K562 (cell line): ENCODE data around the gene XPO6. TPM values are rescaled to one million over a fixed set of nuclear protein-coding genes. Genes with fewer than 3 reads are reported as not detected.

Experiments
- ATAC-seq: fragments of 200-7000 bp; cut with Tn5 transposase; 3 replicates; pipeline ENCODE4 v1.9.1; 2020; ENCODE audit warnings: moderate library complexity
- BruUV-seq: library from RNA; stranded (reverse); fragments of 400-500 nt; replicated peaks from 2 replicates; lab custom pipeline; 2021; lab: Mats Ljungman, UMichigan
- CTCF ChIA-PET: fragments of 300-600 bp; formaldehyde crosslinking; extraction: SDS; loops from one replicate; lab custom pipeline; 2021; ENCODE audit warnings: low intra/inter-chr PET ratio; lab: Yijun Ruan, JAX
- POLR2A ChIA-PET: fragments of 300-600, 350-650 bp; sonication (Branson Sonifier 250); formaldehyde crosslinking; extraction: SDS; loops from one replicate; lab custom pipeline; 2021; ENCODE audit warnings: antibody characterized with exemption, inconsistent platforms; lab: Yijun Ruan, JAX
- DNase-seq, 4 experiments: peaks; one replicate each; pipeline versions ENCODE4 v3.0.0 to v3.0.0-alpha.2; 2011 to 2018; ENCODE audit warnings: low spot score in 3 of 4, mixed read lengths in 3 of 4; ENCODE audit errors: extremely low read depth in 1 of 4
- FAIRE-seq: peaks from 2 replicates; lab custom pipeline; 2011; peaks lifted over from hg19 to GRCh38; lab: Jason Lieb, UNC
- H2AFZ ChIP-seq: 2 replicates; pipeline ENCODE4 v1.6.0; 2011; ENCODE audit warnings: low read depth, low read length, control low read depth, inconsistent platforms
- H3K27ac ChIP-seq: fragments of 200-600 bp; 3 replicates; pipeline ENCODE4 v1.8.0; 2011; ENCODE audit warnings: low read depth, mild to moderate bottlenecking, control low read depth, inconsistent platforms, low read length, moderate library complexity, mixed read lengths; ENCODE audit errors: extremely low read depth
- H3K27me3 ChIP-seq, 2 experiments: fragments of 300-600 bp in 1 of 2; 2 replicates in 1 of 2; 3 replicates in 1 of 2; pipeline versions ENCODE4 v1.6.0 to v1.8.0; 2011; ENCODE audit warnings: inconsistent platforms in 2 of 2, low read length in 2 of 2, mild to moderate bottlenecking in 1 of 2, mixed read lengths in 1 of 2, moderate library complexity in 1 of 2; ENCODE audit not compliant: control insufficient read depth in 2 of 2, insufficient read depth in 2 of 2
- H3K36me3 ChIP-seq: fragments of 300-600 bp; 3 replicates; pipeline ENCODE4 v1.8.0; 2011; ENCODE audit warnings: mild to moderate bottlenecking, low read length, inconsistent platforms; ENCODE audit not compliant: control insufficient read depth, insufficient read depth
- H3K4me1 ChIP-seq, 2 experiments: fragments of 200-600 bp in 1 of 2; replicated peaks in 1 of 2; 2 replicates in 1 of 2; 3 replicates in 1 of 2; pipeline versions ENCODE4 v1.5.1 to v1.8.0; 2011; ENCODE audit warnings: inconsistent platforms in 2 of 2, low read length in 2 of 2, mild to moderate bottlenecking in 1 of 2, mixed read lengths in 1 of 2, moderate library complexity in 1 of 2; ENCODE audit not compliant: control insufficient read depth in 2 of 2, insufficient read depth in 2 of 2
- H3K4me2 ChIP-seq: 2 replicates; pipeline ENCODE4 v1.6.1; 2011; ENCODE audit warnings: low read length, control low read depth, inconsistent platforms, mixed read lengths; ENCODE audit not compliant: insufficient read depth
- H3K4me3 ChIP-seq: fragments of 200-600 bp; sonication (generic), shearing (Covaris generic); 2 replicates; pipeline ENCODE4 v1.5.1; 2016; ENCODE audit warnings: control low read depth, inconsistent platforms
- H3K79me2 ChIP-seq: fragments of 200-600 bp; 3 replicates; pipeline ENCODE4 v1.8.0; 2011; ENCODE audit warnings: low read length, inconsistent platforms; ENCODE audit not compliant: control insufficient read depth, insufficient read depth
- H3K9ac ChIP-seq, 2 experiments: 2 replicates each; pipeline versions ENCODE4 v1.6.0 to v1.6.1; 2011; ENCODE audit warnings: low read depth in 2 of 2, low read length in 2 of 2, control low read depth in 1 of 2, inconsistent platforms in 1 of 2, mild to moderate bottlenecking in 1 of 2, mixed read lengths in 1 of 2; ENCODE audit not compliant: insufficient read depth in 1 of 2
- H3K9me1 ChIP-seq: one replicate; pipeline ENCODE4 v1.6.0; 2011; ENCODE audit warnings: inconsistent platforms, mild to moderate bottlenecking, low read length, moderate library complexity; ENCODE audit not compliant: control insufficient read depth, insufficient read depth
- H3K9me3 ChIP-seq: replicated peaks from 2 replicates; pipeline ENCODE4 v1.5.1; 2011; ENCODE audit warnings: low read depth, low read length, inconsistent platforms; ENCODE audit not compliant: control insufficient read depth, insufficient read depth
- H4K20me1 ChIP-seq: replicated peaks from 2 replicates; pipeline ENCODE4 v1.6.1; 2011; ENCODE audit warnings: low read length, inconsistent platforms, mixed read lengths; ENCODE audit not compliant: control insufficient read depth, insufficient read depth
- CUX1 ChIP-seq: fragments of 200-800 bp; sonication (Bioruptor generic); IDR thresholded peaks from 2 replicates; pipeline ENCODE4 v1.6.1; 2016; ENCODE audit warnings: missing genetic modification characterization, missing compliant biosample characterization
- HSF4 ChIP-seq: fragments of 250-450 bp; sonication (Bioruptor Pico); IDR thresholded peaks from 2 replicates; pipeline ENCODE4 v2.1.2; 2022; ENCODE audit warnings: mild to moderate bottlenecking, moderate library complexity, borderline replicate concordance
- MLLT1 ChIP-seq, 2 experiments: fragments of 450-650 bp; IDR thresholded peaks; 2 replicates each; pipeline ENCODE4 v1.6.1; 2016
- PCBP1 ChIP-seq: fragments of 200-400 bp; formaldehyde crosslinking; IDR thresholded peaks from 2 replicates; pipeline ENCODE4 v1.6.1; 2018; ENCODE audit warnings: mild to moderate bottlenecking, low read depth, low read length; ENCODE audit not compliant: poor library complexity, severe bottlenecking
- SMAD1 ChIP-seq: fragments of 150-350 bp; IDR thresholded peaks from 2 replicates; pipeline ENCODE4 v1.6.1; 2014; ENCODE audit warnings: low read length, low read depth; ENCODE audit not compliant: partially characterized antibody
- ZNF212 ChIP-seq: fragments of 450-650 bp; formaldehyde crosslinking; IDR thresholded peaks from 2 replicates; pipeline ENCODE4 v1.4.0; 2020; ENCODE audit warnings: mild to moderate bottlenecking
- ZNF586 ChIP-seq: fragments of 450-650 bp; formaldehyde crosslinking; conservative IDR thresholded peaks from 2 replicates; pipeline ENCODE4 v1.4.0; 2020; ENCODE audit warnings: mild to moderate bottlenecking, moderate library complexity
- WGBS: fragments of 100-300 bp; shearing (Covaris generic); methylation state at CpG from one replicate; pipeline ENCODE4 v1.1.6; 2016; ENCODE audit warnings: low coverage, mixed read lengths; ENCODE audit not compliant: insufficient coverage; ENCODE audit errors: missing lambda C conversion rate; 5-methylcytosine and 5-hydroxymethylcytosine counted together
- in situ Hi-C: fragments of 300-500 bp; cut with MboI; formaldehyde crosslinking; loops from 4 replicates; pipeline ENCODE4 v1.15.0; 2018; ENCODE audit warnings: inconsistent platforms, mixed read lengths
- intact Hi-C: fragments of 100-400 bp; cut with micrococcal nuclease; formaldehyde crosslinking; loops from 2 replicates; pipeline ENCODE4 v1.14.2; 2022
- polyA plus RNA-seq, 8 experiments: library from polyadenylated mRNA; depleted of rRNA in 4 of 8; stranded (reverse) in 5 of 8; unstranded in 3 of 8; fragments of >200 nt; fragmentation: Nextera tagmentation in 2 of 8; fragmentation: Illumina TruSeq in 1 of 8; extraction: Ambion mirVana in 2 of 8; extraction: Trizol in 1 of 8; gene quantifications; 2 replicates each; pipeline versions ENCODE4 v1.2.1 to v1.2.3, GENCODE V29; 2011 to 2014; ENCODE audit warnings: inconsistent platforms in 1 of 8, missing spikeins in 1 of 8
- total RNA-seq, 7 experiments: library from RNA; depleted of rRNA in 6 of 7; stranded (reverse); fragments of >200 nt in 6 of 7; fragmentation: Illumina TruSeq in 2 of 7; extraction: Trizol in 2 of 7; gene quantifications; 2 replicates each; pipeline versions ENCODE4 v1.2.1 to v1.2.3, GENCODE V29; 2011 to 2021; ENCODE audit warnings: low replicate concordance in 1 of 7
- TF ChIP-seq, protein P1 (sequence below): sonication (generic); formaldehyde crosslinking; IDR thresholded peaks from 2 replicates; pipeline ENCODE4 v1.8.1; 2023; ENCODE audit warnings: mild to moderate bottlenecking, missing genetic modification reagents

The XPO6 gene
- total and polyA plus RNA-seq, 9 of the 15 experiments (the other 6 are each of a cell fraction or from before 2014, with no cell fraction given) = 11.2 to 196 (median 119) TPM

DNA sequence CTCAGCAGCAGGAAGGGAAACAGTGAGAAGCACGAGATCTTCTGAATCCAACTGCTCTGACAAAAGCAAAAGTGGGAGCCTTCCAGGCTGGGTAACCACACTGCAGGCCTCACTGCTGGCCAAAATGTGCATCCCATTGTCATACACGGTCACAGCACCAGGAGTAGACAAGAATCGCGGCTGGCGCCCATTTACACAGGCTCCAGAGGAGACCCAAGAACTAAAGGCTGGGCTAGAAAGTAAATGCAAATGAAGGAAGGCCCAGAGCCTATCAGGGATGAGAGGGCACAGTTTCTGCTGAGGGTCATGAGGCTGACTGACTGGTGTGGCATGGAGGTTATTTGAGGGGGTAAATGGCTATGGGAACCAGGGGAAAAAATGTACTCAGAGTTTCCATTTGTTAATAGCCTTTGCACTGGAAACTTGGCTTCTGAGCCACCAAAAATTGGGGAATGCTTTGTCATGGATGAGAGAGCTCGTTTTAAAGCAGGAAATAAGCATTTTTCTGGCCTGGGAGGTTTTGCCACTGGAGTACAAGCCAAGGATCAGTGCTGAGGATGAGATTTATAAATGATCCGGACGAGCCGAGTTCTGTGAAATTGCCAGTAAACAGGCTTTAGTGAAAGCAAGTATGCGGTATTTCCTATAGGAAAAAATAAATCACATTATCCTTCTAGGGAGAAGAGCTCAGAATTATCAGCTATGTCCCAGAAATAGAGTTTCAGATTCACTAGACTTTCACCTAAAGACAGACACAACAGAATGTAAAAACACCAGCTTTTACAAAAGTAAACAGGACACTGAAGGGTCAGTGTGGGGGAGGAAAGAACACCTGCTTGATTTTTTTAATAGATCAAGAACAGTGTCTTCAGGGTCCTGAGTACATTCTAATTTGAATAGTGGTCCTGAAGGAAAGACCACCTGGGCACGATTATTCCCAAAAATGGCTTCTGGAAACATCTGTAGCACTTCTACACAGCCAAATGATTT is 81.4 kb downstream of the XPO6 start:
- Histone ChIP-seq H3K4me2 (no peak overlapping the region), H2AFZ (no peak overlapping the region), H3K4me3 (no peak overlapping the region), H4K20me1 (peaks cover 18% of the 10 kb centered on the region), H3K9ac (no peak overlapping the region), H3K36me3 (peaks cover 99% of the 10 kb centered on the region), H3K27me3 (no peaks in the 10 kb centered on the region), H3K9me3 (no peaks in the 10 kb centered on the region), H3K27ac (no peak overlapping the region), H3K4me1 (peaks cover 2 to 4% of the 10 kb centered on the region in 2 experiments; a peak in 2 of 5 replicates), H3K79me2 (no peaks in the 10 kb centered on the region), H3K9me1 (no peaks in the 10 kb centered on the region)
- CTCF ChIA-PET = no interaction called here
- intact Hi-C loops (no loop called here), in situ Hi-C loops (no loop called here)
- FAIRE-seq = peak; percentile 26
- 94% methylated on average over 11 of the region's 11 CpGs for WGBS
- POLR2A ChIA-PET = no interaction called here
- DNase-seq = no peak
- ATAC-seq = no peak
- no TSS peak for BruUV-seq
- TF ChIP-seq HSF4 (no peak), ZNF212 (CRISPR knock-in tag) (no peak), SMAD1 (no peak), ZNF586 (no peak), PCBP1 (no peak), MLLT1 (IDR thresholded peaks at IDR 0.05) (no peak), CUX1 (no peak)
- TF ChIP-seq, protein P1, sequence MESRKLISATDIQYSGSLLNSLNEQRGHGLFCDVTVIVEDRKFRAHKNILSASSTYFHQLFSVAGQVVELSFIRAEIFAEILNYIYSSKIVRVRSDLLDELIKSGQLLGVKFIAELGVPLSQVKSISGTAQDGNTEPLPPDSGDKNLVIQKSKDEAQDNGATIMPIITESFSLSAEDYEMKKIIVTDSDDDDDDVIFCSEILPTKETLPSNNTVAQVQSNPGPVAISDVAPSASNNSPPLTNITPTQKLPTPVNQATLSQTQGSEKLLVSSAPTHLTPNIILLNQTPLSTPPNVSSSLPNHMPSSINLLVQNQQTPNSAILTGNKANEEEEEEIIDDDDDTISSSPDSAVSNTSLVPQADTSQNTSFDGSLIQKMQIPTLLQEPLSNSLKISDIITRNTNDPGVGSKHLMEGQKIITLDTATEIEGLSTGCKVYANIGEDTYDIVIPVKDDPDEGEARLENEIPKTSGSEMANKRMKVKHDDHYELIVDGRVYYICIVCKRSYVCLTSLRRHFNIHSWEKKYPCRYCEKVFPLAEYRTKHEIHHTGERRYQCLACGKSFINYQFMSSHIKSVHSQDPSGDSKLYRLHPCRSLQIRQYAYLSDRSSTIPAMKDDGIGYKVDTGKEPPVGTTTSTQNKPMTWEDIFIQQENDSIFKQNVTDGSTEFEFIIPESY (CRISPR knock-in tag) = 0 out of 2 replicates have a peak, but pooled peaks have one; percentile 32
